Testis (tissue), 2 donors: ENCODE results near the gene SIGLEC1.

ENCODE experiments used
- POLR2A ChIP-seq: fragments of 450-650 bp; IDR thresholded peaks from one replicate; pipeline ENCODE4 v1.6.1; 2017; ENCODE audit warnings: antibody characterized with exemption, mild to moderate bottlenecking, moderate library complexity
- TF ChIP-seq, protein P1 (sequence below), 3 experiments: fragments of 450-650 bp in 2 of 3; fragments of 200-600 bp in 1 of 3; sonication (generic) in 1 of 3; IDR thresholded peaks; one replicate each; pipeline ENCODE4 v1.5.1; 2016 to 2019; ENCODE audit warnings: antibody characterized with exemption in 3 of 3, mild to moderate bottlenecking in 2 of 3, moderate library complexity in 1 of 3

DNA sequence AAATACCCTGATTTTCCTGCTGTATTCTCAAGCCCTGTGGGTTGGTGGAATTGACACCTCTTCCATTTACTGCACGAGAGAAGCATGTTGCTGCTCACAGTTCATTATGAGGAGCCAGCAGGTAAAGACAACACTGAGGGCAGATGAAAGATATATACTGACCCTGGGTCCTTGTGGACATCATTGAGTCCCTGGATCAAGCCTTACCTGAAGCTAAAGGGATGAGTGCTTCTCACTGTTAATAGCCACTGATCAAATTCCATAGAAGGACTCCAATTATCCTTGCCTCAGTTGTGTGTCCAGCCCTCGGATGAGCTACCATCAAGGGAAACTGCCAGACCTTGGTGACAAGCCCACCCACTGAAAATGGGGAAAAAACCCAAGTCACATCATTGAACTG is 7.7 kb upstream of the SIGLEC1 start:
- no peak for TF ChIP-seq POLR2A
- TF ChIP-seq, protein P1, sequence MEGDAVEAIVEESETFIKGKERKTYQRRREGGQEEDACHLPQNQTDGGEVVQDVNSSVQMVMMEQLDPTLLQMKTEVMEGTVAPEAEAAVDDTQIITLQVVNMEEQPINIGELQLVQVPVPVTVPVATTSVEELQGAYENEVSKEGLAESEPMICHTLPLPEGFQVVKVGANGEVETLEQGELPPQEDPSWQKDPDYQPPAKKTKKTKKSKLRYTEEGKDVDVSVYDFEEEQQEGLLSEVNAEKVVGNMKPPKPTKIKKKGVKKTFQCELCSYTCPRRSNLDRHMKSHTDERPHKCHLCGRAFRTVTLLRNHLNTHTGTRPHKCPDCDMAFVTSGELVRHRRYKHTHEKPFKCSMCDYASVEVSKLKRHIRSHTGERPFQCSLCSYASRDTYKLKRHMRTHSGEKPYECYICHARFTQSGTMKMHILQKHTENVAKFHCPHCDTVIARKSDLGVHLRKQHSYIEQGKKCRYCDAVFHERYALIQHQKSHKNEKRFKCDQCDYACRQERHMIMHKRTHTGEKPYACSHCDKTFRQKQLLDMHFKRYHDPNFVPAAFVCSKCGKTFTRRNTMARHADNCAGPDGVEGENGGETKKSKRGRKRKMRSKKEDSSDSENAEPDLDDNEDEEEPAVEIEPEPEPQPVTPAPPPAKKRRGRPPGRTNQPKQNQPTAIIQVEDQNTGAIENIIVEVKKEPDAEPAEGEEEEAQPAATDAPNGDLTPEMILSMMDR (IDR thresholded peaks at IDR 0.05), result no peak
